B cell (primary cell): Measurements from ENCODE around the gene NKD2.

Experiments used
- EZH2 ChIP-seq: IDR thresholded peaks from 2 replicates; pipeline ENCODE4 v1.6.1; 2012; ENCODE audit warnings: borderline replicate concordance, low read depth, mild to moderate bottlenecking, moderate library complexity, low read length; ENCODE audit not compliant: insufficient read depth, poor library complexity, severe bottlenecking
- TF ChIP-seq, protein P1 (sequence below): fragments of 200-600 bp; IDR thresholded peaks from one replicate; pipeline ENCODE4 v1.8.0; 2022; ENCODE audit warnings: antibody characterized with exemption, mild to moderate bottlenecking

DNA sequence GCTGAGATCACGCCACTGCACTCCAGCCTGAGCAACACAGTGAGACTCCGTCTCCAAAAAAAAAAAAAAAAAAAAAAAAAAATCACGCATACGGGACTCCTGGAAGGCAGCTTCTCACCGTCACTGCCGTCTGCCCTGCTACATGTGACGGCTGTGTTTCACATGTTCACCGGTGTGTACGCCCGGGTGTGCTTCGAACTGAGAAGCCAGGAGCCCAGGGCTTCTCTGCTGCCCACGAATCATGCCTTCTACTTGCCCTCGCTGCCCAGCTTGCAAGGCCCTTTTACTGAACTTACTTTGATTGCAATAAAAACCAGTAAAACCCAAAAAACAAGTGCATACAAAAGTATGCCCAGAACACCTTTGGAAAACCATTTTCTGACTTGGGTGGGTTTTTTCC lies 5.8 kb upstream of the NKD2 start:
- TF ChIP-seq, protein P1, sequence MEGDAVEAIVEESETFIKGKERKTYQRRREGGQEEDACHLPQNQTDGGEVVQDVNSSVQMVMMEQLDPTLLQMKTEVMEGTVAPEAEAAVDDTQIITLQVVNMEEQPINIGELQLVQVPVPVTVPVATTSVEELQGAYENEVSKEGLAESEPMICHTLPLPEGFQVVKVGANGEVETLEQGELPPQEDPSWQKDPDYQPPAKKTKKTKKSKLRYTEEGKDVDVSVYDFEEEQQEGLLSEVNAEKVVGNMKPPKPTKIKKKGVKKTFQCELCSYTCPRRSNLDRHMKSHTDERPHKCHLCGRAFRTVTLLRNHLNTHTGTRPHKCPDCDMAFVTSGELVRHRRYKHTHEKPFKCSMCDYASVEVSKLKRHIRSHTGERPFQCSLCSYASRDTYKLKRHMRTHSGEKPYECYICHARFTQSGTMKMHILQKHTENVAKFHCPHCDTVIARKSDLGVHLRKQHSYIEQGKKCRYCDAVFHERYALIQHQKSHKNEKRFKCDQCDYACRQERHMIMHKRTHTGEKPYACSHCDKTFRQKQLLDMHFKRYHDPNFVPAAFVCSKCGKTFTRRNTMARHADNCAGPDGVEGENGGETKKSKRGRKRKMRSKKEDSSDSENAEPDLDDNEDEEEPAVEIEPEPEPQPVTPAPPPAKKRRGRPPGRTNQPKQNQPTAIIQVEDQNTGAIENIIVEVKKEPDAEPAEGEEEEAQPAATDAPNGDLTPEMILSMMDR: no peak
- no peak for TF ChIP-seq EZH2
